ENCODE results near the gene CD83.
"Not testable (repeated sequence)": the region's sequence is repeated elsewhere in the genome, so short reads cannot be mapped to it uniquely, and the experiment has no call there.

Gene CD83

GRCh38 chr6:14117158-14118090 is at the start of gene CD83:
Gene CD83 (plus strand): TSS chr6:14117772. CDS start chr6:14117812, 40 bp downstream.
- DNase-seq (ENCODE audit: low read depth in 1 of 2, low spot score in 1 of 2) = peak; percentile 54 to 81

DNA sequence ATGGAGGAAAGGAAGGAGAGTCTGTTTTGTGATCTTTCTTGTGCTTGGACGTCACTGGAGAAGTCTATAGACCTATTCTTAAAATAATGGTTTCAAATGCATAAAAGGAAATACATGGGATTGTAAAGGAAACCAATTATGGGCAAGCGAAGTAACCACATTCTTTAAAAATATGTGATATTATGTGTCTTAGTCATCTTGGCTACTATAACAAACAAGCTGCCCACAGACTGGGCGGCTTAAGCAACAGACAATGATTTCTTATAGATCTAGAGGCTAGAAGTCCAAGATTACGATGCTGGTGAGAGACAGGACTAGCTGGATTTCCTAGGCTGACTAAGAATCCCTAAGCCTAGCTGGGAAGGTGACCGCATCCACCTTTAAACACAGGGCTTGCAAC is 49.4 kb upstream of the CD83 start:
- no peak for DNase-seq (ENCODE audit: low read depth in 1 of 2, low spot score in 1 of 2)

- DNase-seq (ENCODE audit: low read depth in 1 of 2, low spot score in 1 of 2) = no peak
Observed at GRCh38 chr6:14068623-14069022, 48.9 kb upstream of the CD83 start.

- no peak for DNase-seq (ENCODE audit: low read depth in 1 of 2, low spot score in 1 of 2)
Observed at GRCh38 chr6:14070457-14070856, 47.1 kb upstream of the CD83 start.

DNA sequence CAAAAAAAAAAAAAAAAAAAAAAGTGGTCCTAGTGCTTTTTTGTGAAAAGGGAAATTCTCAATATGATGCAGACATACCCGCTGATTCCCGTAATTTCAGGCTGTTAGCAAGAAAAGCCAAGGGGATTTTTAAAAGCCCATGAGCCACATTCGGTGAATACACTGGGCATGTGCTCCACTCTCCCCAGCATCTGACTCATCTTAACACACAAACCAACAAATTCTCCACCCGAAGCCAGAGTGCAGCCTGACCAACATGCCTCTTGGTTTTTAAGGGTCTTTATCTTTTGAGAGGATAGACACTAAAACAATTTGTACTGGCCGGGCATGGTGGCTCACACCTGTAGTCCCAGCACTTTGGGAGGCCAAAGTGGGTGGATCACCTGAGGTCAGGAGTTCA is 45.5 kb upstream of the CD83 start:
- DNase-seq (ENCODE audit: low read depth in 1 of 2, low spot score in 1 of 2) = no peak

- not testable (repeated sequence) for DNase-seq (ENCODE audit: low read depth in 1 of 2, low spot score in 1 of 2)
Observed at GRCh38 chr6:14073561-14074354, 43.8 kb upstream of the CD83 start.

- DNase-seq (ENCODE audit: low read depth in 1 of 2, low spot score in 1 of 2) = no peak
Observed at GRCh38 chr6:14074476-14075094, 43.0 kb upstream of the CD83 start.

DNA sequence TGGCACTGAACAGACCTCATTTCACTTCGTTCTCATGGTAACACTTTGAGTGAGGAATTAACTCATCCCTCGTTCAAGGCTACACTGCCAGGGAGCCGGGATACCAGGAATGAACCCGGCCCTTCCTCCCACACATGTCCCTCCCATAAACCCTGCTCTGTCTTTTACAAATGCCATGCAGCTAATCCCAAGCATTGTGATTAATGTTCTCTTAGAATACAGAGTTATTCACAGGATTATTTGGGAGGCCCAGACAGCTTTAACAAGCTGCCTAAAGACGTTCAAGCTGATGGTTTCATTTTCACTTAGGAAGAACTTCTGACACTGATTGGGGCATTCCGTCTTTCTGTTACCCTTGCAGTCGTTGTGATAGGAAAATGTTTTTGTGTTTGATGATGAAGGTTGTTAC is 42.5 kb upstream of the CD83 start:
- DNase-seq (ENCODE audit: low read depth in 1 of 2, low spot score in 1 of 2) = no peak

DNA sequence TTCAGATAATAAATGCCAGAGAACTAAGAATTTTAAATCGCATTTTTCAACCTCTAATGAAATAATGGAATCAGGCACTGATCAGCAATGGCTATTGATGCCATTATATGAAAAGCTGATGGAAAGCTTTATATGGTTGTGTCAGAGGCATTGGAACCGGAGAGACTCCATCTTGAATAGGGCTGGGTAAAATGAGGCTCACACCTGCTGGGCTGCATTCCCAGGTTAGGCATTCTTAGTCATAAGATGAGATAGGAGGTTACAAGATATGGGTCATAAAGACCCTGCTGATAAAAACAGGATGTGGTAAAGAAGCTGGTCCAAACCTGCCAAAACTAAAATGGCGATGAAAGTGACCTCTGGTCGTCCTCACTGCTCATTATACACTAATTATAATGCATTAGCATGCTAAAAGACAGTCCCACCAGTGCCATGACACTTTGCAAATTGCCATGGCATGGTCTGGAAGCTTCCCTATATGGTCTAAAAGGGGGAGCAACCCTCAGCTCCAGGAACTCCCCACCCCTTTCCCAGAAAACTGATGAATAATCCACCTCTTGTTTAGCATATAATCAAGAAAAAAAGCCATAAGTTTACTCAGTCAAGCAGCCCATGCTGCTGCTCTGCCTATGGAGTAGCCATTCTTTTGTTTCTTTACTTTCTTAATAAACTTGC is 40.2 kb upstream of the CD83 start:
- no peak for DNase-seq (ENCODE audit: low read depth in 1 of 2, low spot score in 1 of 2)

- no peak for DNase-seq (ENCODE audit: low read depth in 1 of 2, low spot score in 1 of 2)
Observed at GRCh38 chr6:14079433-14079832, 38.1 kb upstream of the CD83 start.

- no peak for DNase-seq (ENCODE audit: low read depth in 1 of 2, low spot score in 1 of 2)
Observed at GRCh38 chr6:14079971-14080370, 37.6 kb upstream of the CD83 start.

- DNase-seq (ENCODE audit: low read depth in 1 of 2, low spot score in 1 of 2) = no peak
Observed at GRCh38 chr6:14081126-14081525, 36.4 kb upstream of the CD83 start.

DNA sequence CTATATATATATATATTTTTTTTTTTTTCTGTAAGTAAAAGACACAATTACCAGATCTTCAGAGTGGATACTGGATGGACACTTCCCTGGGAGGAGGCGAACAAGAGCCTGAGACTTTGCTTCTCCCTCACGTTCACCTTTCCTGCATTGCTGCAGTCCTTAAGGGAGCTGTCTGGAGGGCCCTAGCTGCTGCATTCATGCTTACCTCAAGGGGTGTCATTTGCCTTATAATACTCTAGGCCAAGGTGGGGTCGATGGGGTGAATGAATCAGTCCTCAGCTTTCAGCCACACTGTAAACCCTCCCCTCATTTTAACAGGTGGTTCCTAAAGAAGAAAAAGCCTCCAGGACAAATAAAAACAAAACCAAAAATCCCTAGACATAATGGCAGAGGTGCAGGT is 34.8 kb upstream of the CD83 start:
- DNase-seq (ENCODE audit: low read depth in 1 of 2, low spot score in 1 of 2) = no peak

DNA sequence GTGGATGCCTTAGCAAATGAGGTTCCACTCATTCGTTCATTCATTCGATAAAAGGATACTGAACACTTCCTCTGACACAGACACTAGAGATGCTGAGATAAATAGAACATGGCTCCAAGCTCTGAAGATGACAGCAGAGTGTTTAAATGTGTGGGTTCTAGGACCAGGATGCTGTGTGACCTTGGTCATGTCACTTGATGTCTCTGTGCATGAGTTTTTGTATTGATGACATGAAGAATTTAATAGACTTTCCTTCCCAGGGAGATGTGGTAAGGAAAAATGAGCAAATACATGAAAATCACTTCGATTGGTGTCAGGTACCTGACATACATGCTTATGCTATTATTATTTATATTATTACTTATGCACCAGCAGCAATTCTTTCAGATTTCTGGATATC is 34.3 kb upstream of the CD83 start:
- DNase-seq (ENCODE audit: low read depth in 1 of 2, low spot score in 1 of 2) = no peak

DNA sequence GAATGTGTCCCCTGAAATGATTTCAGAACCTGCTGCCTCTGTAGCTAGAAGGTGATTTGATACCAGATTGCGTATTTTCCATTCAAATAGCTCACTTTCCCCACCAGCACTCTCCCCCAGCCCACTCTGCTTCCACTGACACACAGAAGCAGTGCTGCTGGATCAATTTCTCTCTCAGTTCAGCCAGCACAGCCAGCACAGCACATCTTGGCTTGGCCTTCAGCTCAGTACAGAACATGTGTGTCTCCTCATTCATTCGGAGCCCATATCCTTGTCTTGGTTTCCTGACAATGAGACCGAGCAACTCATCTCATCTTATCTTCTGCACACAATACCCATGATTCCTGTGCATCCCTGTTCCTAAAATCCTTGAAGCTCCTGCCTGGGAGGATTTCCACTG is 33.8 kb upstream of the CD83 start:
- no peak for DNase-seq (ENCODE audit: low read depth in 1 of 2, low spot score in 1 of 2)

- DNase-seq (ENCODE audit: low read depth in 1 of 2, low spot score in 1 of 2) = no peak
Observed at GRCh38 chr6:14084388-14084787, 33.2 kb upstream of the CD83 start.

GRCh38 chr6:14085176-14085787 is 32.3 kb upstream of the CD83 start:
- DNase-seq (ENCODE audit: low read depth in 1 of 2, low spot score in 1 of 2) = no peak

GRCh38 chr6:14086701-14087100 is 30.9 kb upstream of the CD83 start:
- no peak for DNase-seq (ENCODE audit: low read depth in 1 of 2, low spot score in 1 of 2)

- no peak for DNase-seq (ENCODE audit: low read depth in 1 of 2, low spot score in 1 of 2)
Observed at GRCh38 chr6:14088600-14089192, 28.9 kb upstream of the CD83 start.

DNA sequence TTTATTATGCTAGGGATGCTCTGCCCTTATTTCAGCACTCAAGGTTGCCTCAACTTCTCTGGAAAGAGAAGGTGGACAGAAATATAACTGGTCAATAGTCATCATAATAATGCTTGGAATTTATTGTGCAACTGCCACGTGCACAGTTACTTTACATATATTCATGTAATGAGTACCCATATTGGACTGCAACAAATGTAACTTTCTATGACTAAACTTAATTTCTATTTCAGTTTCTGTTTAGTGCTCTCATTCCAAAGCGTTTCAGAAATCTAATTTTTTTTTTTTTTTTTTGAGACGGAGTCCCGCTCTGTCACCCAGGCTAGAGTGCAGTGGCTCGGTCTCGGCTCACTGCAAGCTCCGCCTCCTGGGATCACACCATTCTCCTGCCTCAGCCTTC is 28.3 kb upstream of the CD83 start:
- DNase-seq (ENCODE audit: low read depth in 1 of 2, low spot score in 1 of 2) = no peak

Data from activated T-helper 1 cell treated with anti-CD3 and anti-CD28 coated beads, Interleukin-2, amount 50 U/mL, for 16 hours (primary cell).